Measurements from ENCODE around the gene SGMS2.
"Not testable (repeated sequence)": the region's sequence is repeated elsewhere in the genome, so short reads cannot be mapped to it uniquely, and the experiment has no call there.

DNA sequence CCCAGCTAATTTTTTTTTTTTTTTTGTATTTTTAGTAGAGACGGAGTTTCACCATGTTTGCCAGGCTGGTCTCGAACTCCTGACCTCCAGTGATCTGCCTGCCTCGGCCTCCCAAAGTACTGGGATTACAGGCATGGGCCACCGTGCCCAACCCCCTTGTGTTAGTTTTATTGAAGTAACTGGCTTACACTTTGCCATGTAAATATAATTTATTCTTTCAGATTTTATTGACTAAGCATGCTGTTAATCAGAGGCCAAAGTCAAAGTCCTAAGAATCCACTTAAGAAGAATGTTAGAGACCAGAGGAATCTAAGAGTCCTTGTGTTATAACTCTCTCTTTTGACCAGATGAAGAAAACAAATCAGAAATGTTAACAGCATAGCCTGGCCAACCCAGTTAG lies 102.1 kb downstream of the SGMS2 start:
- TF ChIP-seq PPARG (CRISPR knock-in tag; conservative IDR thresholded peaks at IDR 0.05); EP300 (IDR thresholded peaks at IDR 0.05; ENCODE audit: low read depth in 2 of 2, low read length in 2 of 2); EP300 (CRISPR knock-in tag; IDR thresholded peaks at IDR 0.05; ENCODE audit: borderline replicate concordance); TAF1 (CRISPR knock-in tag; IDR thresholded peaks at IDR 0.05); HMG20B (CRISPR knock-in tag; conservative IDR thresholded peaks at IDR 0.05): not testable (repeated sequence)
- TF ChIP-seq, protein P1, sequence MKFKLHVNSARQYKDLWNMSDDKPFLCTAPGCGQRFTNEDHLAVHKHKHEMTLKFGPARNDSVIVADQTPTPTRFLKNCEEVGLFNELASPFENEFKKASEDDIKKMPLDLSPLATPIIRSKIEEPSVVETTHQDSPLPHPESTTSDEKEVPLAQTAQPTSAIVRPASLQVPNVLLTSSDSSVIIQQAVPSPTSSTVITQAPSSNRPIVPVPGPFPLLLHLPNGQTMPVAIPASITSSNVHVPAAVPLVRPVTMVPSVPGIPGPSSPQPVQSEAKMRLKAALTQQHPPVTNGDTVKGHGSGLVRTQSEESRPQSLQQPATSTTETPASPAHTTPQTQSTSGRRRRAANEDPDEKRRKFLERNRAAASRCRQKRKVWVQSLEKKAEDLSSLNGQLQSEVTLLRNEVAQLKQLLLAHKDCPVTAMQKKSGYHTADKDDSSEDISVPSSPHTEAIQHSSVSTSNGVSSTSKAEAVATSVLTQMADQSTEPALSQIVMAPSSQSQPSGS (CRISPR knock-in tag; IDR thresholded peaks at IDR 0.05), result not testable (repeated sequence)
